Measurements from ENCODE around the gene AKR1C3. TPM values are rescaled to one million over a fixed set of nuclear protein-coding genes. Genes with fewer than 3 reads are reported as not detected.
"Not testable (repeated sequence)": the region's sequence is repeated elsewhere in the genome, so short reads cannot be mapped to it uniquely, and the experiment has no call there.

The AKR1C3 gene
- total RNA-seq, 1 experiment from 2014 or later, result 9.6 TPM

DNA sequence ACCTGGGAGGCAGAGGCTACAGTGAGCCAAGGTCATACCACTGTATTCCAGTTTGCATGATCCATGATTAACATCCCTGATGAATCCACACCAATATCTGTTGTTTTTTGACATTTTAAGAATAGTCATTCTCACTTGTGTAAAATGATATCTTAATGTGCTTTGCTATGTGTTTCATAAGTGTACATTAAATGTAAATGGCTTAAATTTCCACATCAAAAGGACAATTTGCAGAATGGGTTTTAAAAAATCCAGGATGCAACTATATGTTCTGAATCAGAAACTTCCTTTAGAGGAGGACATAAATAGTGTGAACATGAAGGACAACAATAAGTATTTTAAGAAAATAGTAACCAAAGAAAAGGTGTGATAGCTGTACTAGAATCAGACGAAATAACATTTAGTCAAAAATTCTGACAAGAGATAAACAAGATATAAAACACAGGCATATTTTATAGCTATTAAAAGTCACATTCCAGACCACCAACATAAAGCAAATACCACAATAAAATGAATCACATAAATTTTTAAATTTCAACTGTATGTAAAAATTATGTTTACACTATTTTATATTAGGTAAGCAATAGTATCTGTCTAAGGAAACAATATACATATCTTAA is 42.4 kb downstream of the AKR1C3 start:
- no peak for DNase-seq (ENCODE audit: low read depth)

GRCh38 chr10:5137699-5138098 is 43.5 kb downstream of the AKR1C3 start:
- not testable (repeated sequence) for DNase-seq (ENCODE audit: low read depth)

DNA sequence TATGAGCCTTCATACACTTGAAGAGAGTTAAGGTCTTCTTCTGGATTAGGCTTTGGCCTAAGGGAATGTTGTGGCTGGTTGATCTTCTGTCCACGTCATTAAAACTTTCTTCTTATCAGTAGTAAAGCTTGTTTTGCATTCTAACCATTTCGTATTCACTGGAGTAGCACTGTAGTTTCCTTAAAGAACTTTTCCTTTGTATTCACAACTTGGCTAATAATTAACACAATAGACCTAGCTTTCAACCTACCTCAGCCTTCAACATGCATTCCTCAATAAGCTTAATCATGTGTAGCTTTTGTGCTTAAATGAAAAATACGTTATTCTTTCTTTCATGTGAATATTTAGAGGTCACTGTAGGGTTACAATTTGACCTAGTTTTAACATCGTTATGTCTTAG is 48.0 kb downstream of the AKR1C3 start:
- DNase-seq (ENCODE audit: low read depth), result no peak

GRCh38 chr10:5143137-5143536 is 48.9 kb downstream of the AKR1C3 start:
- no peak for DNase-seq (ENCODE audit: low read depth)

DNA sequence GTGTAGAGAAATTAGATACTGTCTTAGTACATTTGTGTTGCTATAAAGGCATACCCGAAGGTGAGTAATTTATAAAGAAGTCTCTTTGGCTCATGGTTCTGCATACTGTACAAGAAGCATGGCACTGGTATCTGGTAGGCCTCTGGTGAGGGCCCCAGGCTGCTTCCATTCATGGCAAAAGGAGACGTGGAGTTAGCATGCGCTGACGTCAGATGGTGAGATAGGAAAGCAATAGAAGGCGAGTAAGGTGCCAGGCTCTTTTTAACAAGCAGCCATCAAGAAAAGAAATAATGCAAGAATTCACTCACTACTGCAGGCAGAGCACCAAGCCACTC is 52.7 kb downstream of the AKR1C3 start:
- no peak for DNase-seq (ENCODE audit: low read depth)

DNA sequence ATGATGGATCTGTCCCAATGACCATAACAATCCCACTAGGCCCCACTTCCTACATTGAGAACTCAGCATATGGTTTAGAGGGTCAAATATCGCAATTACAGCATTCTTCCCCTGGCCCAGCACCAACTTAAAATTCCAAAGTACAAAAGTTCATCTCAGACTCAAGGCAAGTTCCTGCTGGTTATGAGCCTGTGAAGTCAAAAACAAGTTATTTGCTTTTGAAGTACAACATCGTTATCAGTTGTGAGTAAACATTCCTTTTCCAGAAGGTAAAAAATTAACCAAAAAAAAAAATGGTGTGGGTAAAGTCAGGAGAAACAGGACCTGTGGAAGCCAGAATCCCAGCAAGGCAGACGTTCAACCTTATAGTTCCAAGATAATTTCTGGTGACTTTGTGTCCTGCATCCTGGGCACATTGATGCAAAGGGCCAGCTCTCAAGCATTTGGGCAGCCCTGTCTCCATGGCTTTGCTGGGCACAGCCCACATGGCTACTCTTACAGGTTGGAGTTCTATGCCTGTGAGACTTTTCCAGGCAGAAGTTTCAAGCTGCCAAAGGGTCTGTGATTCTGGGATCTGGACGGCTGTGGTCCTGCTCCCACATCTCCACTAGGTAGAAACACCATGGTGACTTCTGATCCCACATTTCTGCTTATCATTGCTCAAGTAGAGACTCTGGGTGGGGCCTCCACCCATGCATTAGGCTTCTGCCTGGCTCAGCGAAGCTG is 53.2 kb downstream of the AKR1C3 start:
- DNase-seq (ENCODE audit: low read depth), result no peak

- DNase-seq (ENCODE audit: low read depth), result no peak
Measured at GRCh38 chr10:5147981-5148677, 53.9 kb downstream of the AKR1C3 start.

DNA sequence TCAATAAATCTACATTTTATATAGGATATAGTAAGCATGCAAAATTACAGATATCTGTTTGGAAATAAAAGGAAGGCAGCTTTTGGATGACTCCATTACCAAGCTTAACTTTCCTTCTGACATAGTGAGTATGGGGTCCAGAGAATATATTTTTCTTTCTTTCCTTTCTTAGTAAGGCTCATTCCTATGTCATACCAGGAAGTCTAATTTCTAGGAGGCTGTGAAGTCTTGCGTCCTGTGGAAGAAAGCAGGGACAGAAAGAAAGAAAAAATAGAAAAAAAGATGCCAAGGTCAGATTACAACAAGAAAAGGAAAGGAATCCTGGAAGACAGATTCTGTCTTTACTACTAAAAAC is 54.4 kb downstream of the AKR1C3 start:
- no peak for DNase-seq (ENCODE audit: low read depth)

GRCh38 chr10:5151076-5151475 is 56.9 kb downstream of the AKR1C3 start:
- peak; percentile 23 for DNase-seq (ENCODE audit: low read depth)

- no peak for DNase-seq (ENCODE audit: low read depth)
Measured at GRCh38 chr10:5155951-5156350, 61.7 kb downstream of the AKR1C3 start.

Other genes starting within 250 kb of the AKR1C3 start
- 25.7 and 25.8 TPM in 2 replicates for gene AKR1C1, start 131.0 kb upstream of the AKR1C3 start, total RNA-seq (2014; rRNA removed; shearing (Covaris generic))
- 0.49 and 0.86 TPM in 2 replicates for gene AKR1C2, start 90.6 kb upstream of the AKR1C3 start, total RNA-seq (2014; rRNA removed; shearing (Covaris generic))
- gene AKR1C8, start 90.7 kb downstream of the AKR1C3 start, total RNA-seq (2014; rRNA removed; shearing (Covaris generic)), result not detected in 2 replicates
- not detected in 2 replicates for gene AKR1C4, start 102.4 kb downstream of the AKR1C3 start, total RNA-seq (2014; rRNA removed; shearing (Covaris generic))

Measured in M059J (cell line).